GM19023 (cell line): ENCODE results near the gene CHGA.

Source experiments
- ATAC-seq: cut with Tn5 transposase; IDR thresholded peaks from one replicate; pipeline ENCODE4 v1.9.1; 2021; ENCODE audit warnings: mild to moderate bottlenecking, moderate library complexity; ENCODE audit not compliant: unreplicated experiment

CHGA gene

GRCh38 chr14:92976268-92976667 lies 53.3 kb downstream of the CHGA start:
- no peak for ATAC-seq

DNA sequence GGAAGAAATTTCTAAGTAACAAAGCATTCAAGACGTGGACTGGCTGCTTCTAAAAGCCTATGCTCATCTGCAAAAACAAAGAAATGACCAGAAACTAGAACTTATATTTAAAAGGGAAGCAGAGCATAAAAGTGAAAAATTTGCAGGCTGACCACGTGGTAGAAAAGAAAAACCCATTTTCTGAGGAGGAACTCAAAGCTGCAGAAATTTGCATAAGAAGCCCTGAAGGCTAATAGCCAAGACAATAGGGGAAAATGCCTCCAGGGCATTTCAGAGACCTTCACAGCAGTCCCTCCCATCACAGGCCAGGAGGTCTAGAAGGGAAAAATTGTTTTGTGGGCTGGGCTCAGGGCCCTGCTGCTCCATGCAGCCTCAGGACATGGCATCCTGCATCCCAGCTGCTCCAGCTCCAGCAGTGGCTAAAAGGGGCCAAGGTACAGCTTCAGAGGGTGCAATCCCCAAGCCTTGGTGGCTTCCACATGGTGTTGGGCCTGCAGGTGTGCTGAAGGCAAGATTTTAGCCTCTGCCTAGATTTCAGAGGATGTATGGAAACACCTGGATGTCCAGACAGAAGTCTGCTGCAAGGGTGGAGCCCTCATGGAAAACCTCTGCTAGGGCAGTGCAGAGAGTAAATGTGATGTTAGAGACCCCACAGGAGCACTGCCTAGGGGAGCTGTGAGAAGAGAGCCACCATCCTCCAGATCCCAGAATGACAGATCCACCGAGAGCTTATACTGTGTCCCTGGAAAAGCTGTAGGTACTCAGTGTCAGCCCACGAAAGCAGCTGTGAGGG lies 55.5 kb downstream of the CHGA start:
- ATAC-seq: no peak

DNA sequence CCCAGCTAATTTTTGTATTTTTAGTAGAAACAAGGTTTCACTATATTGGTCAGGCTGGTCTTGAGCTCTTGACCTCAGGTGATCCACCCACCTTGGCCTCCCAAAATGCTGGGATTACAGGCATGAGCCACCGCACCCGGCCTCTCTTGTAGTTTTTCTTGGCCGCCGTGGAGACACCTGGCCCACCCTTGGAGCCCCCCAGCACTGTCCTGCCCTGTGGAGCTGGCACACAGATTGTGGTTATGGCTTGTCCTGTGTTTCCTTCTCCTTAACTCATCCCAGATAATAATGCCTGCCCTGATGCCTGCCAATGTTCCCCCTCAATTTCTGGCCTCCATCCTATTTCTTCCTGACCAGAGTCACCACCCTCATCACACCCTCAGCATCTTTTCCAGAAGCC lies 57.9 kb downstream of the CHGA start:
- ATAC-seq: no peak

DNA sequence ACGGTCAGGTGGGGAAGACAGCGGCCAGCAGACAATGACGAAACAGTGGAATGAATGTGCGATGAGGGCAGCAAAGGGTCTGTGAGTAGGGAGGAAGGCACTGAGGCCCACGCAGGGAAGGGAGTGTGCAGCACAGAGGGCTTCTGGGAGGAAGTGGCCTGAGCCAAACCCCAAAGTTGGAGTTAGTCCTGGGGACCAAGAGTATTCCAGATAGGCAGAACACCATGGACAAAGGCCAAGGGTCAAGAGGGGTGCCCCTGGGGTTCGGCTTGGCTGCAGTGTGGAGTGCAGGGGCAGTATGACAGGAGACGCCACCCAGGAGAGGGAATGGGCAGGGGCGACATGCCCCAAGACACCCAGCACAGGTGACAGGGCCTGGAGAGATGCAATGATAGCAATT lies 58.8 kb downstream of the CHGA start:
- no peak for ATAC-seq

- no peak for ATAC-seq
These were observed 60.0 kb downstream of the CHGA start for GRCh38 chr14:92982956-92983355.

- no peak for ATAC-seq
These were observed 61.3 kb downstream of the CHGA start for GRCh38 chr14:92984082-92984788.
